MM.1S (cell line): Measurements from ENCODE around the gene SLC23A2.

Experiments used
- DNase-seq: peaks from one replicate; pipeline ENCODE4 v3.0.0-alpha.2; 2015
- H2AFZ ChIP-seq: fragments of 300-600 bp; sonication (generic); 2 replicates; pipeline ENCODE4 v1.6.0; 2016; ENCODE audit warnings: antibody characterized with exemption, low read length
- H3F3A ChIP-seq: fragments of 300-600 bp; sonication (generic); 2 replicates; pipeline ENCODE4 v1.6.1; 2016; ENCODE audit warnings: mild to moderate bottlenecking, antibody characterized with exemption, low read length, moderate library complexity, mixed read lengths; ENCODE audit not compliant: insufficient read depth
- H3K27ac ChIP-seq: fragments of 300-600 bp; sonication (generic); 2 replicates; pipeline ENCODE4 v1.5.1; 2016; ENCODE audit warnings: mild to moderate bottlenecking, low read length
- H3K27me3 ChIP-seq: fragments of 300-600 bp; sonication (generic); replicated peaks from 2 replicates; pipeline ENCODE4 v1.6.0; 2016; ENCODE audit warnings: low read length; ENCODE audit not compliant: insufficient read depth
- H3K36me3 ChIP-seq: fragments of 300-600 bp; sonication (generic); replicated peaks from 2 replicates; pipeline ENCODE4 v1.6.1; 2016; ENCODE audit warnings: mild to moderate bottlenecking, low read length, mixed read lengths; ENCODE audit not compliant: insufficient read depth
- H3K4me1 ChIP-seq: fragments of 300-600 bp; sonication (generic); 2 replicates; pipeline ENCODE4 v1.6.1; 2016; ENCODE audit warnings: low read length, mixed read lengths
- H3K4me2 ChIP-seq: fragments of 300-600 bp; sonication (generic); 2 replicates; pipeline ENCODE4 v1.6.0; 2016; ENCODE audit warnings: low read depth, low read length
- H3K4me3 ChIP-seq: fragments of 300-600 bp; sonication (generic); 2 replicates; pipeline ENCODE4 v1.5.1; 2016; ENCODE audit warnings: low read length, mixed read lengths
- H3K79me2 ChIP-seq: fragments of 300-600 bp; sonication (generic); 2 replicates; pipeline ENCODE4 v1.6.1; 2016; ENCODE audit warnings: mixed run types, low read length, mixed read lengths
- H3K9ac ChIP-seq: fragments of 300-600 bp; sonication (generic); 2 replicates; pipeline ENCODE4 v1.6.1; 2016; ENCODE audit warnings: low read length, mixed read lengths
- H3K9me2 ChIP-seq: fragments of 300-600 bp; sonication (generic); replicated peaks from 2 replicates; pipeline ENCODE4 v1.6.1; 2016; ENCODE audit warnings: mild to moderate bottlenecking, low read length, mixed read lengths; ENCODE audit not compliant: insufficient read depth
- H3K9me3 ChIP-seq: fragments of 300-600 bp; sonication (generic); replicated peaks from 2 replicates; pipeline ENCODE4 v1.6.1; 2016; ENCODE audit warnings: mild to moderate bottlenecking, low read length, mixed read lengths; ENCODE audit not compliant: insufficient read depth
- H4K20me1 ChIP-seq: fragments of 300-600 bp; sonication (generic); 2 replicates; pipeline ENCODE4 v1.6.1; 2016; ENCODE audit warnings: mild to moderate bottlenecking, low read length, moderate library complexity, mixed read lengths; ENCODE audit not compliant: insufficient read depth
- CTCF ChIP-seq: fragments of 300-600 bp; sonication (generic); IDR thresholded peaks from 2 replicates; pipeline ENCODE4 v1.5.1; 2016; ENCODE audit warnings: antibody characterized with exemption, low read length, mixed read lengths
- EZH2 ChIP-seq: fragments of 300-600 bp; sonication (generic); optimal IDR thresholded peaks from 2 replicates; pipeline ENCODE3; 2017; ENCODE audit warnings: low read depth, mild to moderate bottlenecking, antibody characterized with exemption, low read length, mixed read lengths
- EZH2phosphoT487 ChIP-seq: fragments of 300-600 bp; sonication (generic); IDR thresholded peaks from 2 replicates; pipeline ENCODE4 v1.6.1; 2018; ENCODE audit warnings: antibody characterized with exemption, low read length

The SLC23A2 gene

GRCh38 chr20:4811257-4811656 is 190.1 kb downstream of the SLC23A2 start:
- Histone ChIP-seq H3K4me1 (peaks cover 19% of the 10 kb centered on the region), H3F3A (no peaks in the 10 kb centered on the region; the same call in 1 of the 2 replicates), H3K27me3 (no peaks in the 10 kb centered on the region), H3K9me3 (no peaks in the 10 kb centered on the region), H4K20me1 (no peaks in the 10 kb centered on the region), H3K9ac (no peak overlapping the region), H2AFZ (no peak overlapping the region), H3K4me2 (no peak overlapping the region), H3K79me2 (no peaks in the 10 kb centered on the region), H3K27ac (no peak overlapping the region), H3K4me3 (no peak overlapping the region), H3K9me2 (no peaks in the 10 kb centered on the region), H3K36me3 (no peaks in the 10 kb centered on the region)
- DNase-seq: no peak
- TF ChIP-seq EZH2 (no peak), EZH2phosphoT487 (no peak), CTCF (no peak)

- Histone ChIP-seq H3K27ac (no peak overlapping the region), H3K36me3 (no peaks in the 10 kb centered on the region), H3K9me3 (no peaks in the 10 kb centered on the region), H3F3A (no peaks in the 10 kb centered on the region; the same call in 1 of the 2 replicates), H3K4me3 (no peak overlapping the region), H3K27me3 (no peaks in the 10 kb centered on the region), H3K9me2 (no peaks in the 10 kb centered on the region), H2AFZ (no peak overlapping the region), H3K4me2 (no peak overlapping the region), H3K79me2 (no peaks in the 10 kb centered on the region), H3K9ac (no peak overlapping the region), H4K20me1 (no peaks in the 10 kb centered on the region), H3K4me1 (peaks cover 16% of the 10 kb centered on the region)
- no peak for DNase-seq
- TF ChIP-seq EZH2phosphoT487 (no peak), CTCF (no peak), EZH2 (no peak)
These were observed 190.8 kb downstream of the SLC23A2 start for GRCh38 chr20:4810426-4811019.

GRCh38 chr20:4809707-4810106 is 191.6 kb downstream of the SLC23A2 start:
- Histone ChIP-seq H3K27me3 (no peaks in the 10 kb centered on the region), H3K79me2 (no peaks in the 10 kb centered on the region), H3F3A (no peaks in the 10 kb centered on the region; the same call in 1 of the 2 replicates), H3K4me1 (peaks cover 10% of the 10 kb centered on the region), H3K9ac (no peak overlapping the region), H3K27ac (no peak overlapping the region), H3K4me2 (no peak overlapping the region), H3K36me3 (no peaks in the 10 kb centered on the region), H3K9me3 (no peaks in the 10 kb centered on the region), H3K9me2 (no peaks in the 10 kb centered on the region), H4K20me1 (no peaks in the 10 kb centered on the region), H2AFZ (no peak overlapping the region), H3K4me3 (no peak overlapping the region)
- TF ChIP-seq EZH2 (no peak), CTCF (no peak), EZH2phosphoT487 (no peak)
- DNase-seq: no peak
